ENCODE data around the gene HSPA9.

HSPA9 gene

GRCh38 chr5:138575194-138576015 lies at the start of gene HSPA9 (continued):
- TF ChIP-seq ZBTB10 (tag by site-specific recombination; IDR thresholded peaks at IDR 0.05) (no peak), ZNF791 (tag by site-specific recombination; IDR thresholded peaks at IDR 0.05) (peak; percentile 23; the same call in 1 of the 2 replicates), ZNF239 (tag by site-specific recombination; IDR thresholded peaks at IDR 0.05) (no peak), ZNF843 (tag by site-specific recombination; IDR thresholded peaks at IDR 0.05) (peak; percentile 77), ZNF777 (tag by site-specific recombination; IDR thresholded peaks at IDR 0.05; ENCODE audit: borderline replicate concordance) (peak; percentile 74; the same call in 1 of the 2 replicates), ZNF660 (tag by site-specific recombination; IDR thresholded peaks at IDR 0.05) (peak; percentile 9), ZNF416 (tag by site-specific recombination; IDR thresholded peaks at IDR 0.05) (no peak), ZNF335 (tag by site-specific recombination; conservative IDR thresholded peaks at IDR 0.05) (peak; percentile 100), ZFHX2 (tag by site-specific recombination; conservative IDR thresholded peaks at IDR 0.05) (peak; percentile 79), ZNF707 (tag by site-specific recombination; IDR thresholded peaks at IDR 0.05) (no peak), SCRT2 (tag by site-specific recombination; IDR thresholded peaks at IDR 0.05) (peak; percentile 97), HOXC10 (CRISPR knock-in tag; IDR thresholded peaks at IDR 0.05) (0 out of 2 replicates have a peak, but pooled peaks have one; percentile 12), ZNF324 (tag by site-specific recombination; IDR thresholded peaks at IDR 0.05) (peak; percentile 84; the same call in 1 of the 2 replicates), ZNF202 (tag by site-specific recombination; IDR thresholded peaks at IDR 0.05; ENCODE audit: borderline replicate concordance) (no peak), ZNF501 (tag by site-specific recombination; IDR thresholded peaks at IDR 0.05) (peak; percentile 47; the same call in 1 of the 2 replicates), ZNF561 (tag by site-specific recombination; IDR thresholded peaks at IDR 0.05; ENCODE audit: borderline replicate concordance) (peak; percentile 27; the same call in 1 of the 2 replicates), ZNF174 (tag by site-specific recombination; IDR thresholded peaks at IDR 0.05) (no peak), ZNF768 (tag by site-specific recombination; IDR thresholded peaks at IDR 0.05) (no peak), ZNF184 (tag by site-specific recombination; IDR thresholded peaks at IDR 0.05) (no peak), IKZF3 (tag by site-specific recombination; IDR thresholded peaks at IDR 0.05) (peak; percentile 93), ATF2 (tag by site-specific recombination; IDR thresholded peaks at IDR 0.05; ENCODE audit: low read depth) (peak; percentile 71; the same call in 1 of the 2 replicates)
- TF ChIP-seq, protein P1, sequence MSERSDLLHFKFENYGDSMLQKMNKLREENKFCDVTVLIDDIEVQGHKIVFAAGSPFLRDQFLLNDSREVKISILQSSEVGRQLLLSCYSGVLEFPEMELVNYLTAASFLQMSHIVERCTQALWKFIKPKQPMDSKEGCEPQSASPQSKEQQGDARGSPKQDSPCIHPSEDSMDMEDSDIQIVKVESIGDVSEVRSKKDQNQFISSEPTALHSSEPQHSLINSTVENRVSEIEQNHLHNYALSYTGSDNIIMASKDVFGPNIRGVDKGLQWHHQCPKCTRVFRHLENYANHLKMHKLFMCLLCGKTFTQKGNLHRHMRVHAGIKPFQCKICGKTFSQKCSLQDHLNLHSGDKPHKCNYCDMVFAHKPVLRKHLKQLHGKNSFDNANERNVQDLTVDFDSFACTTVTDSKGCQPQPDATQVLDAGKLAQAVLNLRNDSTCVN (tag by site-specific recombination; optimal IDR thresholded peaks at IDR 0.05): peak; percentile 99
- TF ChIP-seq, protein P2, sequence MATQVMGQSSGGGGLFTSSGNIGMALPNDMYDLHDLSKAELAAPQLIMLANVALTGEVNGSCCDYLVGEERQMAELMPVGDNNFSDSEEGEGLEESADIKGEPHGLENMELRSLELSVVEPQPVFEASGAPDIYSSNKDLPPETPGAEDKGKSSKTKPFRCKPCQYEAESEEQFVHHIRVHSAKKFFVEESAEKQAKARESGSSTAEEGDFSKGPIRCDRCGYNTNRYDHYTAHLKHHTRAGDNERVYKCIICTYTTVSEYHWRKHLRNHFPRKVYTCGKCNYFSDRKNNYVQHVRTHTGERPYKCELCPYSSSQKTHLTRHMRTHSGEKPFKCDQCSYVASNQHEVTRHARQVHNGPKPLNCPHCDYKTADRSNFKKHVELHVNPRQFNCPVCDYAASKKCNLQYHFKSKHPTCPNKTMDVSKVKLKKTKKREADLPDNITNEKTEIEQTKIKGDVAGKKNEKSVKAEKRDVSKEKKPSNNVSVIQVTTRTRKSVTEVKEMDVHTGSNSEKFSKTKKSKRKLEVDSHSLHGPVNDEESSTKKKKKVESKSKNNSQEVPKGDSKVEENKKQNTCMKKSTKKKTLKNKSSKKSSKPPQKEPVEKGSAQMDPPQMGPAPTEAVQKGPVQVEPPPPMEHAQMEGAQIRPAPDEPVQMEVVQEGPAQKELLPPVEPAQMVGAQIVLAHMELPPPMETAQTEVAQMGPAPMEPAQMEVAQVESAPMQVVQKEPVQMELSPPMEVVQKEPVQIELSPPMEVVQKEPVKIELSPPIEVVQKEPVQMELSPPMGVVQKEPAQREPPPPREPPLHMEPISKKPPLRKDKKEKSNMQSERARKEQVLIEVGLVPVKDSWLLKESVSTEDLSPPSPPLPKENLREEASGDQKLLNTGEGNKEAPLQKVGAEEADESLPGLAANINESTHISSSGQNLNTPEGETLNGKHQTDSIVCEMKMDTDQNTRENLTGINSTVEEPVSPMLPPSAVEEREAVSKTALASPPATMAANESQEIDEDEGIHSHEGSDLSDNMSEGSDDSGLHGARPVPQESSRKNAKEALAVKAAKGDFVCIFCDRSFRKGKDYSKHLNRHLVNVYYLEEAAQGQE (tag by site-specific recombination; IDR thresholded peaks at IDR 0.05): no peak
- TF ChIP-seq, protein P3, sequence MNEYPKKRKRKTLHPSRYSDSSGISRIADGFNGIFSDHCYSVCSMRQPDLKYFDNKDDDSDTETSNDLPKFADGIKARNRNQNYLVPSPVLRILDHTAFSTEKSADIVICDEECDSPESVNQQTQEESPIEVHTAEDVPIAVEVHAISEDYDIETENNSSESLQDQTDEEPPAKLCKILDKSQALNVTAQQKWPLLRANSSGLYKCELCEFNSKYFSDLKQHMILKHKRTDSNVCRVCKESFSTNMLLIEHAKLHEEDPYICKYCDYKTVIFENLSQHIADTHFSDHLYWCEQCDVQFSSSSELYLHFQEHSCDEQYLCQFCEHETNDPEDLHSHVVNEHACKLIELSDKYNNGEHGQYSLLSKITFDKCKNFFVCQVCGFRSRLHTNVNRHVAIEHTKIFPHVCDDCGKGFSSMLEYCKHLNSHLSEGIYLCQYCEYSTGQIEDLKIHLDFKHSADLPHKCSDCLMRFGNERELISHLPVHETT (tag by site-specific recombination; IDR thresholded peaks at IDR 0.05): peak; percentile 95
- TF ChIP-seq, protein P4, sequence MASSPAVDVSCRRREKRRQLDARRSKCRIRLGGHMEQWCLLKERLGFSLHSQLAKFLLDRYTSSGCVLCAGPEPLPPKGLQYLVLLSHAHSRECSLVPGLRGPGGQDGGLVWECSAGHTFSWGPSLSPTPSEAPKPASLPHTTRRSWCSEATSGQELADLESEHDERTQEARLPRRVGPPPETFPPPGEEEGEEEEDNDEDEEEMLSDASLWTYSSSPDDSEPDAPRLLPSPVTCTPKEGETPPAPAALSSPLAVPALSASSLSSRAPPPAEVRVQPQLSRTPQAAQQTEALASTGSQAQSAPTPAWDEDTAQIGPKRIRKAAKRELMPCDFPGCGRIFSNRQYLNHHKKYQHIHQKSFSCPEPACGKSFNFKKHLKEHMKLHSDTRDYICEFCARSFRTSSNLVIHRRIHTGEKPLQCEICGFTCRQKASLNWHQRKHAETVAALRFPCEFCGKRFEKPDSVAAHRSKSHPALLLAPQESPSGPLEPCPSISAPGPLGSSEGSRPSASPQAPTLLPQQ (tag by site-specific recombination; IDR thresholded peaks at IDR 0.05): peak; percentile 75
- TF ChIP-seq, protein P5, sequence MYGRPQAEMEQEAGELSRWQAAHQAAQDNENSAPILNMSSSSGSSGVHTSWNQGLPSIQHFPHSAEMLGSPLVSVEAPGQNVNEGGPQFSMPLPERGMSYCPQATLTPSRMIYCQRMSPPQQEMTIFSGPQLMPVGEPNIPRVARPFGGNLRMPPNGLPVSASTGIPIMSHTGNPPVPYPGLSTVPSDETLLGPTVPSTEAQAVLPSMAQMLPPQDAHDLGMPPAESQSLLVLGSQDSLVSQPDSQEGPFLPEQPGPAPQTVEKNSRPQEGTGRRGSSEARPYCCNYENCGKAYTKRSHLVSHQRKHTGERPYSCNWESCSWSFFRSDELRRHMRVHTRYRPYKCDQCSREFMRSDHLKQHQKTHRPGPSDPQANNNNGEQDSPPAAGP (tag by site-specific recombination; IDR thresholded peaks at IDR 0.05): no peak; the same call in none of the 2 replicates

Measured in HEK293 (cell line).